Stimulated activated effector memory CD8-positive, alpha-beta T cell treated with anti-CD3 and anti-CD28 coated beads, Interleukin-12 subunit alpha, Interleukin-12 subunit beta, amount 100 ng/mL, for 72 hours (primary cell): ENCODE data around the gene TMF1.

ENCODE experiments used
- ATAC-seq: fragments of 150-1000 bp; cut with Tn5 transposase; 2 replicates; pipeline ENCODE4 v1.10.0; 2021
- DNase-seq, 2 donors: peaks; one replicate each; pipeline ENCODE4 v3.0.0; 2021 to 2022; ENCODE audit warnings: low spot score in 2 of 2
- H3K27ac Mint-ChIP-seq: one replicate; pipeline ENCODE4 v1.8.0; 2022; ENCODE audit warnings: mild to moderate bottlenecking, mixed read lengths
- H3K36me3 Mint-ChIP-seq: one replicate; pipeline ENCODE4 v1.8.0; 2022; ENCODE audit warnings: mild to moderate bottlenecking, mixed read lengths
- H3K4me1 Mint-ChIP-seq: one replicate; pipeline ENCODE4 v1.8.0; 2022; ENCODE audit warnings: mixed read lengths
- H3K4me3 Mint-ChIP-seq: one replicate; pipeline ENCODE4 v1.8.0; 2022; ENCODE audit warnings: mild to moderate bottlenecking, mixed read lengths
- H3K9me3 Mint-ChIP-seq: one replicate; pipeline ENCODE4 v1.8.0; 2022; ENCODE audit warnings: mixed read lengths

The TMF1 gene

DNA sequence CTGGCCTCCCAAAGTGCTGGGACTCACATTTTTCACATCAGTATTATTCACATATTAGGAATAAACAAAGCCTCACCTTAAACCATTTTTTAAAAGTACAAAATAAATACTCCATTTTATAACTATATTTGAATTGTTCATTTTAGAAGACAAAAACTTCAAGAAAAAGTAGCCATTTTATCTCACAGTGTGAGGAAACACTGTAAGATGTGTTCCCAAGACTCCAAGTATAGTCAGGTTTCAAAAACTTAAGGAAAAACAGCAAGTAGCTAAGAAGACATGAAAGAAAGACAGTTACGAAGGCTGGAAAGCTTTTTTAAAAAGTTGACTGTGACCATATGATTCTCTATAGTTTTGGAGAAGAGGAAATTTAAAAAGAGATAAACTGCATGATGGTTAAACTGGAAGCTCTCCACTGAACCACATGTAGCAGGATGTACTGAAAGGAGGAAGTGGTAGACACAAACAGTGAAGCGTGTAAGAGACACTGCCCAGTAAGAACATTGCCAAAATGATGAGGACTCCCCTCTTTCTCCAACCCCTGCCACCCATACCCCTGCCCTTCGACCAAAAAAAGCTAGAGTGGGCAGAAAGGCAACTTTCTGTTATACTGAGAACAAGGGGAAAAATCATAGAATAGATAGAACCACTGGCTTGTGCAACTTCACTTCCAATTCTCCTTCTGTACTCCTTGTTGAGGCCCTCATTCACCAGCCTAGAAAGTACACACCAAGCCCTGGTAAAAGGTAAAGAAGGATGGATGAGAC, 6.2 kb upstream of the TMF1 start:
- Mint-ChIP-seq H3K4me1 (peaks cover 19% of the 10 kb centered on the region), H3K4me3 (peak overlapping the region; percentile 24), H3K27ac (peak overlapping the region; percentile 87), H3K9me3 (no peaks in the 10 kb centered on the region), H3K36me3 (peaks cover 100% of the 10 kb centered on the region)
- ATAC-seq (peak; percentile 92), DNase-seq (no peak)

DNA sequence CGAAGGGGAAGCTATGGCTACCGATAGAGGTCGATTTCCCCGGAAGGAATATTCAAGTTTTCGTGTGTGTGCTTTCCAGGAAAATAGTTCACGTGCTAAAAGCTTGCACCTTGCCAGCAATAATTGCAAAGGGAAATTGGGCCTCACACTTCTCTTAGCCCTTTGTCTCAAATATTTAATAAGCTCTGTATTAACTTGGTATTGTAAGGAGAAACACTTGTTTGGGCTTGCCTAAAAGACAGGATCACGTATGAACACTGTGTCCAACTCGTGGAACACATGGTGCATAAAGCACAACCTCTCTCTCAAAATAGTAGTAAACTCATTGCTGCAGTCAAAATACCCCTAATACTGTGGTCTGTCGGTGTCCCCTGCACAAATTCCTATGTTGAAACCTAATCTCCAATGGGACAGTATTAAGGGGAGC, 352 bp upstream of the TMF1 start:
- Mint-ChIP-seq H3K9me3 (no peaks in the 10 kb centered on the region), H3K4me1 (peaks cover 31% of the 10 kb centered on the region), H3K36me3 (peaks cover 96% of the 10 kb centered on the region), H3K27ac (peak overlapping the region; percentile 99), H3K4me3 (peak overlapping the region; percentile 98)
- DNase-seq (no peak), ATAC-seq (no peak)

DNA sequence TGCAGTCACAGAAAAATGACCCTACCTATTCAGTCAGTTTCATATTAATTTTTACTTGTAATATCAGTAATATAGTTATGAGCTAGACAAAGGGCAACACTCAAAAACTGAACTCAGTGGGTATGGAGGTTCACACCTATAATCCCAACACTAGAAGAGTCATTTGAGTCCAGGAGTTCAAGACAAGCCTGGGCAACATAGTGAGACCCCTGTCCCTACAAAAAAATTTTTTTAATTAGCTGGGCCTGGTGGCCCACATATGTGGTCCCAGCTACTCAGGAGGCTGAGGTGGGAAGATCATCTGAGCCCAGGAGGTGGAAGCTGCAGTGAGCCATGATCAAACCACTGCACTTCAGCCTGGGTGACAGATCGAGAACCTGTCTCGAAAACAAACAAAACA, 3.1 kb downstream of the TMF1 start:
- peaks cover 42% of the 10 kb centered on the region for H3K4me1 Mint-ChIP-seq
- peaks cover 96% of the 10 kb centered on the region for H3K36me3 Mint-ChIP-seq
- no peaks in the 10 kb centered on the region for H3K9me3 Mint-ChIP-seq

DNA sequence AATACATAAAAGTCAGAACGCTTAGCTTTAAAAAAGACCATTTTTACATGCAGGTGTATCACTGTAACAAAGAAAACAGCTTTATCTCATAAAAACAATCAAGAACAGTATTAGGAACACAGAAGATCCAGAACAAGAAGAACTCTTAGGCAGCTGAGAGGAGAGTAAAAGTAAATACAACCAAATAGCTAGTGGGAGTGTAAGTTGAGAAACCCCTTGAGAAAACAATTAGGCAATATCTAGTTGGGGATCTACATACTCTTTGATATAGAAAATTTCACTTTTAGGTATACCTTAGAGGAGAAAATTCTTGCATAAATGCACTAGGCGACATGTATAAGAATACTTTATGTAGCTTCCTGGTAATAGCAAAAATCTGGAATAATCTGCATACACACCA, 7.5 kb downstream of the TMF1 start:
- ATAC-seq (no peak), DNase-seq (no peak)
- Mint-ChIP-seq H3K4me1 (peaks cover 24% of the 10 kb centered on the region), H3K9me3 (no peaks in the 10 kb centered on the region), H3K27ac (no peak overlapping the region), H3K36me3 (peaks cover 100% of the 10 kb centered on the region), H3K4me3 (no peak overlapping the region)

More for the DNA sequence above, 3.1 kb downstream of the TMF1 start:
- Mint-ChIP-seq H3K4me3 (peak overlapping the region; percentile 98), H3K27ac (no peak overlapping the region)
- DNase-seq (no peak), ATAC-seq (peak; percentile 15)

DNA sequence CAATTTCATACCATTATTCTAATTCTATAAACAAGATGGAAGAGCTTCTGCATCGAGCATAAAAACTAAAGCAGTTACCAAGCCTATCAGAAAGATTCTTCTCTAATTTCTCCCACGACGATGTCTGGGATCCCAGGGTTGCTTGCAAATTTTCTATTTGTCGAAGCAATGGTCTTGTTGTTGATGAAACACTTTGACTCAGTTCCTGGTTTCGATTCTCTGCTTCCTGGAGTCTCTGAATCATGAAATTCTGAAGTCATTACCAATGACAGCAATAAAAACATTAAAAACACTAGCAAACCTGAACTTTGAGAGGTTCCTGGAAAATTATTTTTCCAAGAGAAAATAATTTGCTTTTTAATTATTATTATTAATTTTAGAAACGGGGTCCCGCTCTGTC, 18.7 kb downstream of the TMF1 start:
- H3K9me3 Mint-ChIP-seq, result no peaks in the 10 kb centered on the region
- no peak overlapping the region for H3K4me3 Mint-ChIP-seq
- DNase-seq, result no peak

DNA sequence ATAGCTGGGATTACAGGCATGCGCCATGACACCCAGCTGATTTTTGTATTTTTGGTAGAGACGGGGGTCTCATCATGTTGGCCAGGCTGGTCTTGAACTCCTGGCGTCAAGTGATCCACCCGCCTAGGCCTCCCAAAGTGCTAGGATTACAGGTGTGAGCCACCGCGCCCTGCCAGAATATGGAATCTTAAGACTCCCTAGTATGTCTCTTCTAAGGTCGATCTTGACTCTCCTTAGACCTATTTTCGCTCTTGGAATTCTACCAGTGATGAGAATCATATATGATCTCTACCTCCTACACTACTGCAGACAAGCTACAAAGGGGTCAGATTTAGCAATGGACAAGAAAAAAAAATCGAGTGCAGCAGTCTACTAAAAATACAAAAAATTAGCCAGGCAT, 19.4 kb downstream of the TMF1 start:
- DNase-seq, result no peak
- ATAC-seq, result no peak
- H3K9me3 Mint-ChIP-seq, result no peaks in the 10 kb centered on the region
- peaks cover 17% of the 10 kb centered on the region for H3K4me1 Mint-ChIP-seq
- H3K36me3 Mint-ChIP-seq, result peaks cover 100% of the 10 kb centered on the region
- peak overlapping the region; percentile 59 for H3K27ac Mint-ChIP-seq
- no peak overlapping the region for H3K4me3 Mint-ChIP-seq

More for the DNA sequence above, 18.7 kb downstream of the TMF1 start:
- peak; percentile 83 for ATAC-seq
- Mint-ChIP-seq H3K36me3 (peaks cover 100% of the 10 kb centered on the region), H3K4me1 (peaks cover 17% of the 10 kb centered on the region), H3K27ac (peak overlapping the region; percentile 59)

DNA sequence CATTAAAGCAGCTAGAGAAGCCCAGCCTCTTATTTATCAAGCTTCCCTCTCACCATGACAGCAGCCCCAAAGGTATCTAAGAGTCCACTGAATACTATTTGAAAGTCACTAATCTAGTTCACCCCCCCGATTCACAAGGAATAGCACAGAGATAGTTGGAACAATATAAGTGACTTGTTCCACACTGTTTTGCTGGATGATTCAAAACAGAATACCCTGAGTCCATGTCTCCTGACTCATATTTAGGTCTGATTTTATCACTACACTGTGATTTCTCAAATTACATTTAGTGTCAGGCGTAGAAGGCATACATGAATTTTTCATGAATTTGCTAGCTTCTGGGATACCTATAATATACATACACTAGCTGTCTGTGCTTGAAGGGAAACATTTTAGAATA, 20.0 kb downstream of the TMF1 start:
- no peak for DNase-seq
- Mint-ChIP-seq H3K27ac (peak overlapping the region; percentile 59), H3K4me3 (no peak overlapping the region), H3K36me3 (peaks cover 100% of the 10 kb centered on the region), H3K4me1 (peaks cover 17% of the 10 kb centered on the region), H3K9me3 (no peaks in the 10 kb centered on the region)
- peak; percentile 86 for ATAC-seq

DNA sequence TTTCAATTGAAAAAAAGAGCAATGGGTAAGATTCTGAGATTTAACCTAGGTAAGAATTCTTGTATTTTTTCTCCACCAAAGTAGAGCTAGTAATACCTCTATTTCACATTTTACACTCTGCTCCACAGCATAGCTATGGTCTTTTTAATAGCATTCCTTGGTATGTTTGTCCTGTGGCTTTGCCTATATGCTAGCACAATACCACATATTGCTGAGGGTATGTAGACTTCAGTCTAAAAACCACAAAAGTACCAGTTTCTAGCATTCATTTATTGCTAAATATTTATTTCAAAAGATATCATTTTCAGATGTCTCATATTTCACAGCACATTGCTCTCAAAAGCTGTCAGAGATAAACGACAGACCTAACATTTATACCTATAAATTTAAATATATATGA, 20.5 kb downstream of the TMF1 start:
- no peak for DNase-seq
- Mint-ChIP-seq H3K4me3 (no peak overlapping the region), H3K9me3 (no peaks in the 10 kb centered on the region), H3K4me1 (peaks cover 17% of the 10 kb centered on the region), H3K27ac (peak overlapping the region; percentile 59), H3K36me3 (peaks cover 100% of the 10 kb centered on the region)
- ATAC-seq, result no peak

DNA sequence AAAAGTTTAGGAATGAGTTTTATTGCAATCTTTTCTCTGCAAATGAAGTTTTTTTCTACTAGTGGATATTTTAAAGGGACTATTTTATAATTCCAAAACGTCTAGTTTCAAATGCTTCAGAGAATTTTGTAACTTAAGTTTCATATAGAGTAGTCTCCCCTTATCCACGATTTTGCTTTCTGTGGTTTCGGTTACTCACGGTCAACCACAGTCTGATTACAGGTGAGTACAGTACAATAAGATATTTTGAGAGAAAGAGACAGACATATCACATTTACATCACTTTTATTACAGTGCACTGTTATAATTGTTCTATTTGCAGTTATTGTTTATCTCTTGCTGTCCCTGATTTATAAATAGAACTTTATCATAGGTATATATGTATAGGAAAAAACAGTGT, 31.3 kb downstream of the TMF1 start:
- ATAC-seq (no peak), DNase-seq (no peak)
- no peak overlapping the region for H3K4me3 Mint-ChIP-seq
- H3K36me3 Mint-ChIP-seq, result peaks cover 87% of the 10 kb centered on the region
- no peaks in the 10 kb centered on the region for H3K4me1 Mint-ChIP-seq
- H3K9me3 Mint-ChIP-seq, result no peaks in the 10 kb centered on the region
- peak overlapping the region; percentile 58 for H3K27ac Mint-ChIP-seq

DNA sequence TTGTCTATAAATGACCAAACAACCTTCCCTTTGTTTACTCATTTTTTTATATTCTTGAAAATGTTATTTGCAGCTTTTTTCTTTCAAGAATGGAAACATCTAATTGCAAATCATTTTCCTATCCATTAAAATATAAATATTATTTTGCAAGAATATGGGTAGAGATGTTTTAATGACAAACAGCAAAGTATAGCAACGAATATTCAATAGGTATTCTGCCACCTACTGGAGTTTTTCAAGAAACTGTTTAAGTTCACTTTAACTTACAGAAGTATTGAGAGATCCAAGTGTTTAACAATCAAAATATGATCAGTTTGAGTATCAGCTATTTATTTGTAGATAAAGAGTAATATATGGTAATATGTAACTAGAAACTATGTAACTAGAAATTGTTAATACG, 31.7 kb downstream of the TMF1 start:
- H3K4me1 Mint-ChIP-seq, result peaks cover under 1% of the 10 kb centered on the region
- ATAC-seq (no peak), DNase-seq (no peak)
- no peaks in the 10 kb centered on the region for H3K9me3 Mint-ChIP-seq
- H3K27ac Mint-ChIP-seq, result no peak overlapping the region
- H3K36me3 Mint-ChIP-seq, result peaks cover 83% of the 10 kb centered on the region
- no peak overlapping the region for H3K4me3 Mint-ChIP-seq

DNA sequence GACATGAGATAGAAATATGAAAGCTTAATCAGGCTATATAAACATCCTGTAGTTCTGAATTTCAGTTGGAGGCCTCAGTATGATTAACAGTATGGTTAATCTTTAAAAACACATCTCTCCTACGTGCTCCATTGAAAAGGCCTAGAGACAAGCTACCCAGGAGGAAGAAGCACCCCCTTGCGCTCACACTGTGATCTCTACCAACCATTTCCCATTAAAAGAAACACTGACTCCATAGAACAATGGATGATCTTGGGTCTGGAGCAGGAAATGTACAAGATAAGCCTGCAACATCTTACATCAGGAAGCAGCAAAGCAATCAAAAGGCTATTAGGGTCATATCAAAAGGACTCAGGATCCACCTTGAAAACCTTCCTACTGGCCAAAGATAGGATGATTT, 35.2 kb downstream of the TMF1 start:
- no peak for ATAC-seq
- Mint-ChIP-seq H3K4me3 (no peak overlapping the region), H3K4me1 (peaks cover 17% of the 10 kb centered on the region), H3K36me3 (peaks cover 51% of the 10 kb centered on the region), H3K27ac (no peak overlapping the region), H3K9me3 (no peaks in the 10 kb centered on the region)
- DNase-seq, result no peak

DNA sequence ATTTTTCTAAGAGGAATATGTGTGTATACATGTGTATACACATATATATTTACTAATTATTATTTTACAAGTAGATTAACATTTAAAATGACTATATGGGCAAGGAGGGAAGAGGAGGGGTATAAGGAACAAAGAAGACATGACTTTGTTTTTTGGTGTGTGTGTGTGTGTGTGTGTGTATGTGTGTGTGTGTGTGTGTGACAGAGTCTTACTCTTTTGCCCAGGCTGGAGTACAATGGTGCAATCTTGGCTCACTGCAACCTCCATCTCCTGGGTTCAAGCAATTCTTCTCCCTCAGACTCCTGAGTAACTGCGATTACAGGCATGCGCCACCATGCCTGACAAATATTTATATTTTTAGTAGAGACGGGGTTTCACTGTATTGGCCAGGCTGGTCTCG, 36.0 kb downstream of the TMF1 start:
- no peak overlapping the region for H3K4me3 Mint-ChIP-seq
- no peaks in the 10 kb centered on the region for H3K9me3 Mint-ChIP-seq
- DNase-seq, result no peak
- peaks cover 51% of the 10 kb centered on the region for H3K36me3 Mint-ChIP-seq
- no peak overlapping the region for H3K27ac Mint-ChIP-seq
- H3K4me1 Mint-ChIP-seq, result peaks cover 21% of the 10 kb centered on the region
- no peak for ATAC-seq

DNA sequence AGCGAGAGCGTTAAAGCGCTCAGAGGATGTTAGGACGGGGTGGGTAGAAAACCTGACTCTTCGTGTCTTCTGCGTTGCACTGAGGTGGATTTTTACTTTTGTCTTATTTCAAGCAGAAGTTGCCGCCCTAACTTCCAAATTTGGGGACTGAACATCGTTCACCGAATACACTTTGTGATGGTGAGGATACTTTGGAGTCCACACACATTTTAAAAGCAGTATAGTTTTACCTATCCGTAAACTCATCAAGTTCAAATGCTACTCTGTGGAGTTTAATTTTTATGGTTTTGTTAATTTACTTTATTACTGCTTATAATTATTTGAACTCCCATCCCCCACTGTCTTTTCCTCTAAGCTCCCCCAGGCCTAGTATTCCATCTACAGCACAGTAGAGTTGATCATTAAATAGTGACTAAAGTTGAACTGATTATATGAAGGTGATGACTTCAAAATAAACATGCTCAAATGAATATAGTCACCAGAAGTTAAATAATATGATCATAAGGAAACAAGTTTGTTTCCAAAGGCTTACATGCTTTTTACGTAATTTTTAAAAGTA, 38.0 kb downstream of the TMF1 start:
- Mint-ChIP-seq H3K27ac (peak overlapping the region; percentile 81), H3K4me1 (peaks cover 22% of the 10 kb centered on the region), H3K9me3 (no peaks in the 10 kb centered on the region), H3K4me3 (peak overlapping the region; percentile 72), H3K36me3 (peaks cover 43% of the 10 kb centered on the region)
- DNase-seq (no peak), ATAC-seq (no peak)

DNA sequence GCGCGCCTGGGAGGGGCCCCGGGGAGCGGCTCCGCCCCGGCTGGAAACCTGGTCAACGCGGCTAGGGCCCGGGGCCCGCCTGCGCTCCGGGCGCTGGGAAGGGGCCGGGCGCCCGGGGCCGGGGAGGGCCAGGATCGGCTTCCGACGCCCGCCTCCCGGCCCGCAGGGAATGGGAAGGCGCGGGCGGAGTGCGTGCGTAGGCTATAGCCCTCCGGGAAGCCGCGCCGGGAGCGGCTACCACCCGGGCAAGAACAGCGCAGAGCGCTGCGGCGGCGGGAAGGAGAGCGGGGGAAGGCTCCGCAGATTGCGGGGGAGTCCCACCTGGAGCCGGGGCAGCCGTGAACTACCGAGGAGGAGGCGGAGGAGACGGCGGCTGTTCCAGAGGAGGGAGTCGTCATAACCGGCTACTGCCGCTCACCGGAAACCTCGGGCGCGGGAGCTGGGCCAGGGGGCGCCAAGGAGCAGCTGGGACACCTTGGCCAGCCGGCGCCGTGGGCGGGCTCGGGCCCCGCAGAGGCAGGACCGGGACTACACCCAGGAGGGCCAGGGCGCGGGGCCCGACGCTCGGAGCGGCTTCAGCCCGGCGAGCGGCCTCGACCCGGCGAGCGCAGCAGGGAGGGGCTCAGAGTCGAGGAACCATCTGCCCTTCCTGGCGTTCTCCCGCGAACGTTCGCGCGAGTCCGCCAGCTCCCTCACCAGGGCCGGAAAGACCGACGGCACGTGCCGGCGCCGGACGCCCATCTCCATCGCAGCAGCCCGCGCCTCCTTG, 38.7 kb downstream of the TMF1 start, which contains the start of gene EOGT:
Gene EOGT (minus strand): TSS at position 432 of the 769 bp plus-strand sequence. CDS start 3,838 bp downstream, outside the sequence.
- H3K27ac Mint-ChIP-seq, result peak within 1 kb of the TSS; percentile 81
- H3K4me1 Mint-ChIP-seq, result peaks cover 22% of the 10 kb centered on the region
- no peaks in the 10 kb centered on the region for H3K9me3 Mint-ChIP-seq
- H3K36me3 Mint-ChIP-seq, result peaks cover 43% of the 10 kb centered on the region
- peak; percentile 87 for ATAC-seq
- peak; percentile 76 to 92 for DNase-seq
- peak within 1 kb of the TSS; percentile 72 for H3K4me3 Mint-ChIP-seq

DNA sequence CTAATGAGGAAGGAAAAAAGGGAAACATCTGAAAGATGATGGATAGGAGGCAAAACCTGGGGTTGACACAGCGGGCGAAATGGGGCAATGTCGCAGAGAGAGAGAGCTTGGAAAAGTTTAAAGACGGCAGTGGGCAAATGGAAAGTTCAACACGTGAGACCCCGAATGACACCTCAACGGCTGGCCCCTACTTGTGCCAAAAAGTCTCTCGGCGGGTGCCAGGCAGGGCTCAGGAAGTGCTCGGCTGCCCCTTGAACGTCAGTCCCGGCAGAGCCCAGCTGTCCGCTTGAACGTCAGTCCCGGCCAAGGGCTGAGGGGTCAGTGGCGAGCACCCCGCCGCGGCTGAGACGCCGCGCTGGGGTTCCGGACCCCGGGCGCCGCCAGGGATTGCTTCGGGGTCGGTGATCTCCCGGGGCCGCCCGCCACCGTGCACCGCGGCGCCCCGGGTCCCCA, 39.3 kb downstream of the TMF1 start:
- peak overlapping the region; percentile 56 for H3K27ac Mint-ChIP-seq
- H3K4me3 Mint-ChIP-seq, result peak overlapping the region; percentile 72
- peak; percentile 25 for ATAC-seq
- peaks cover 43% of the 10 kb centered on the region for H3K36me3 Mint-ChIP-seq
- no peaks in the 10 kb centered on the region for H3K9me3 Mint-ChIP-seq
- DNase-seq, result peak in 1 of 2 donors; percentile 63
- H3K4me1 Mint-ChIP-seq, result peaks cover 22% of the 10 kb centered on the region
